ENCODE data around the gene GRAMD1B.

The GRAMD1B gene

DNA sequence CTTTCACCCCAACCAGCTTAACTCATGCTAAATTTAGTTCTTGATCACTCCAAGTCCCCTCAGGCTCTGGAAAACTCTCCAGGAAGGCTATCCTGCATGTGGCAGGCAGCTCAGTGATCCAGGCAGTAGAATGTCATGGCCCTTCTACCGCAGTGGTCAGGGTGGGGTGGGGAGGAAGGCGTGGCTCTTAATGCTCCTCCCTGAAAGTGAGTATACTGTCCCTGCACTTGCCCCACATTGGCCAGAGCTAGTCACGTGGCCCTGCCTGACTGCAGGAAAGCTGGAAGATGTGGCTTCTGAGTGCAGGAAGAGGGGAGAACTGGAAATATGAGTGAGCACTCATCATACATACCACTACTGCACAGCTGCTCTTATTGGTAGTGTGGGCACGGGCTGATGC is 102.1 kb downstream of the GRAMD1B start:
- TF ChIP-seq, protein P1, sequence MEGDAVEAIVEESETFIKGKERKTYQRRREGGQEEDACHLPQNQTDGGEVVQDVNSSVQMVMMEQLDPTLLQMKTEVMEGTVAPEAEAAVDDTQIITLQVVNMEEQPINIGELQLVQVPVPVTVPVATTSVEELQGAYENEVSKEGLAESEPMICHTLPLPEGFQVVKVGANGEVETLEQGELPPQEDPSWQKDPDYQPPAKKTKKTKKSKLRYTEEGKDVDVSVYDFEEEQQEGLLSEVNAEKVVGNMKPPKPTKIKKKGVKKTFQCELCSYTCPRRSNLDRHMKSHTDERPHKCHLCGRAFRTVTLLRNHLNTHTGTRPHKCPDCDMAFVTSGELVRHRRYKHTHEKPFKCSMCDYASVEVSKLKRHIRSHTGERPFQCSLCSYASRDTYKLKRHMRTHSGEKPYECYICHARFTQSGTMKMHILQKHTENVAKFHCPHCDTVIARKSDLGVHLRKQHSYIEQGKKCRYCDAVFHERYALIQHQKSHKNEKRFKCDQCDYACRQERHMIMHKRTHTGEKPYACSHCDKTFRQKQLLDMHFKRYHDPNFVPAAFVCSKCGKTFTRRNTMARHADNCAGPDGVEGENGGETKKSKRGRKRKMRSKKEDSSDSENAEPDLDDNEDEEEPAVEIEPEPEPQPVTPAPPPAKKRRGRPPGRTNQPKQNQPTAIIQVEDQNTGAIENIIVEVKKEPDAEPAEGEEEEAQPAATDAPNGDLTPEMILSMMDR (IDR thresholded peaks at IDR 0.05; ENCODE audit: insufficient read depth, low read depth, low read length, missing control alignments): no peak
- H3K4me3 ChIP-seq (ENCODE audit: low read length): no peak overlapping the region
- no peak for DNase-seq (ENCODE audit: low read depth)

GRCh38 chr11:123535401-123535800 is 105.3 kb downstream of the GRAMD1B start:
- DNase-seq (ENCODE audit: low read depth): no peak
- TF ChIP-seq, protein P1 (IDR thresholded peaks at IDR 0.05; ENCODE audit: insufficient read depth, low read depth, low read length, missing control alignments): no peak
- H3K4me3 ChIP-seq (ENCODE audit: low read length): no peak overlapping the region

- H3K4me3 ChIP-seq (ENCODE audit: low read length): no peak overlapping the region
- TF ChIP-seq, protein P1 (IDR thresholded peaks at IDR 0.05; ENCODE audit: insufficient read depth, low read depth, low read length, missing control alignments): no peak
- peak; percentile 16 for DNase-seq (ENCODE audit: low read depth)
These were observed 106.8 kb downstream of the GRAMD1B start for GRCh38 chr11:123536690-123537437.

GRCh38 chr11:123537726-123538125 is 107.7 kb downstream of the GRAMD1B start:
- H3K4me3 ChIP-seq (ENCODE audit: low read length): no peak overlapping the region
- peak; percentile 35 for DNase-seq (ENCODE audit: low read depth)
- TF ChIP-seq, protein P1 (IDR thresholded peaks at IDR 0.05; ENCODE audit: insufficient read depth, low read depth, low read length, missing control alignments): no peak

DNA sequence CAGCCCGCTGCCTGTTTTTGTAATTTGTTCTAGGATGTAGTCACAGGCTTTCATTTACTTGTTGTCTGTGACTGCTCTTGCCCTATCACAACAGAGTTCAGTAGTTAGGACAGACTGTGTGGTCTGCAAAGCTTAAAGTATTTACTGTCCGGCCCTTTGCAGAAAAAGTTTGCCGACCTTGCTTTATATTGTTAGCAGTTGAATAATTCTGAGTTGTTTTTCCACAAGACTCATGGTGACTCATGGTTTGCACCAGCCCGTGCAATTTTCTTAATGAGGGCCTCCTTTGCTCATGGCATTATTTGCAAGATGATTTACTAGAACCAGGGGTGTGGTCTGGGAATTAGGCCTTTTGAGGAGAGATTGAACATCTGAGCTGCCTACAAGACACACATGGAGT is 113.7 kb downstream of the GRAMD1B start:
- TF ChIP-seq, protein P1 (IDR thresholded peaks at IDR 0.05; ENCODE audit: insufficient read depth, low read depth, low read length, missing control alignments): no peak
- no peak overlapping the region for H3K4me3 ChIP-seq (ENCODE audit: low read length)
- DNase-seq (ENCODE audit: low read depth): peak; percentile 84

DNA sequence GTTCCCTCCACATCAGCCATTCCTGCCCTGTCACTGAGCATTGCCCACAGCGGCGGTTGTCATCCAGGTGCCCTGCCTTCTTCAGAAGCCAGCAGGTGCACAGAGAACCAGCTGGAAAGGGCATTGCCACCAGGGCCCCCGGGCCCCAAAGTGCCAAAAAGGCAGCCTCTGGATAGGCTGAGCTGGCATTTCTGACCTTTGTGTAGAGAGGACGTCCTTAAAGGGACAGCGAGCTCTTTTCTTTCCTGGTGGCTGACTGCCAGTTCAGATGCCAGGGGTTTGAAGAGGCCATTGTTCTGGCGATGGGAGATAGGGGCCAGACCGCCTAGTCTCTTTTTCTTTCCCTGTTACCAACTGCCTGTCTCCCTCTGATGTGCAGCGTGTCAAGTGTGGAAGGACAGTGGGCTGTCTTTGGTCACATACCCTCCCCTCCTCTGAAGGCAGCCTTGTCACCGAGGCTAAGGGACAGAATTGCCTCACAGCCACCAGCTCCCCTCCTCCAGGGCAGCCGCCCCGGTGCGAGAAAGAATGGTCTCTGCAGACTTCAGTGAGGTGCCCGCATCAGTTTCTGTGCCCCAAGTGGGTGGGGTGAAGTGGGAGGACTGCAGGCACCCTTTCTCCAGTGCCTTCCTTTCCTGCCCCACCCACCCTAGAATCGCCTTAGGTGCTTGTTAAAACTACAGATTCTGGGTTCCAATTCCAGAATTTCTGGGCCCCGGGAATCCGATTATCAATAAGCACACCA is 114.7 kb downstream of the GRAMD1B start:
- TF ChIP-seq, protein P1 (IDR thresholded peaks at IDR 0.05; ENCODE audit: insufficient read depth, low read depth, low read length, missing control alignments): no peak
- no peak for DNase-seq (ENCODE audit: low read depth)
- no peak overlapping the region for H3K4me3 ChIP-seq (ENCODE audit: low read length)

Measured in epithelial cell of esophagus (primary cell).